Heart right ventricle (tissue), 16 donors: ENCODE measurements around the gene MARCHF11. TPM values are rescaled to one million over a fixed set of nuclear protein-coding genes. Genes with fewer than 3 reads are reported as not detected.

Source experiments
- ATAC-seq, 8 donors: fragments of 200-7000 bp; cut with Tn5 transposase; one replicate each; pipeline ENCODE4 v1.9.1; 2020; ENCODE audit warnings: mild to moderate bottlenecking in 8 of 8, moderate library complexity in 8 of 8, moderate number of reproducible peaks in 1 of 8
- DNase-seq, 2 donors: peaks; one replicate each; pipeline ENCODE4 v3.0.0-alpha.2; 2020
- H3K27ac ChIP-seq, 10 donors: fragments of 200-600 bp; sonication (generic) in 2 of 10; one replicate each; pipeline versions ENCODE4 v1.5.0 to v1.8.0; 2020 to 2022; ENCODE audit warnings: mild to moderate bottlenecking in 3 of 10
- H3K27me3 ChIP-seq, 7 donors: fragments of 200-600 bp; one replicate each; pipeline ENCODE4 v1.8.0; 2021 to 2022; ENCODE audit warnings: mild to moderate bottlenecking in 2 of 7
- H3K36me3 ChIP-seq, 9 donors: fragments of 200-600 bp; sonication (generic) in 1 of 9; one replicate each; pipeline versions ENCODE4 v1.5.0 to v1.8.0; 2020 to 2022; ENCODE audit warnings: mild to moderate bottlenecking in 2 of 9
- H3K4me1 ChIP-seq, 9 donors: fragments of 200-600 bp; sonication (generic) in 1 of 9; one replicate each; pipeline versions ENCODE4 v1.5.0 to v1.8.0; 2020 to 2022; ENCODE audit warnings: mild to moderate bottlenecking in 4 of 9
- H3K4me3 ChIP-seq, 10 donors: fragments of 200-600 bp; sonication (generic) in 2 of 10; one replicate each; pipeline versions ENCODE4 v1.5.0 to v1.8.0; 2020 to 2022; ENCODE audit warnings: mild to moderate bottlenecking in 7 of 10, moderate library complexity in 2 of 10
- H3K9me3 ChIP-seq, 11 donors: fragments of 200-600 bp in 10 of 11; sonication (generic) in 2 of 11; one replicate each; pipeline versions ENCODE4 v1.5.0 to v1.8.0; 2013 to 2022; ENCODE audit warnings: mild to moderate bottlenecking in 2 of 11, control low read depth in 1 of 11, moderate library complexity in 1 of 11
- CTCF ChIP-seq, 9 donors: fragments of 200-600 bp; sonication (generic) in 2 of 9; IDR thresholded peaks; one replicate each; pipeline versions ENCODE4 v1.5.0 to v1.8.0; 2021 to 2022; ENCODE audit warnings: antibody characterized with exemption in 9 of 9, mild to moderate bottlenecking in 5 of 9, moderate library complexity in 1 of 9
- WGBS, 2 donors: extraction: QIAGEN DNeasy Blood & Tissue Kit; methylation state at CpG; one replicate each; pipeline ENCODE4 v1.1.7; 2013; ENCODE audit warnings: inconsistent platforms in 1 of 2; 5-methylcytosine and 5-hydroxymethylcytosine counted together
- intact Hi-C, 10 donors: fragments of 100-400 bp; cut with DNase I; formaldehyde crosslinking; loops; one replicate each; pipeline versions ENCODE4 v1.11.1 to v1.14.2; 2022
- polyA plus RNA-seq, 2 donors: library from polyadenylated mRNA; stranded (reverse); fragments of 200-250 nt; gene quantifications; one replicate each; pipeline ENCODE4 v1.2.3, GENCODE V29; 2013
- total RNA-seq, 10 donors: library from RNA; stranded (reverse); fragmentation: NEBNext Ultra II Directional in 3 of 10; extraction: Animal tissue kit (Norgen Biotek cat#: 25700) in 3 of 10; gene quantifications; one replicate each; pipeline versions ENCODE4 v1.2.1 to v1.2.4, GENCODE V29; 2021 to 2023
- donor health status: Arrhythmogenic right ventricular cardiomyopathy.
- donor health status: ischemic (EF 13 %, LVEDD 7.1; RV severe dilation, severe dysfunction).
- donor health status: healthy with polysubstance abuse.
- donor health status: DM: no; HTN: yes; CAD: no.
- donor health status: DM: no; HTN: no; CAD: no.
- donor health status: ischemic (EF 25% LVEDD 6.9; RV normal size, moderate dysfunction).
- donor health status: ischemic (EF 25% LVEDD 5.7; RV mildly dilated, moderate dysfunction).
- donor health status: healthy.
- donor health status: DM: yes; HTN: yes; CAD: no.
- donor health status: Ischemic cardiomyopathy.
- donor health status: ischemic (EF 35%, LVEDD 5.7; RV mildly dilated, moderate dysfunction).
- donor health status: nonischemic (EF 11% LVEDD 7.7; RV severe dilation, severe dysfunction).
- donor health status: DM: yes; HTN: yes; CAD: no.
- donor health status: PGD.
- donor health status: ischemic (EF 29% LVEDD 5.4; RV normal size, mild dysfunction).
- donor health status: nonischemic (EF 23%, LVEDD 6.1; RV moderate dilation, normal function).

MARCHF11 gene
- total and polyA plus RNA-seq, 12 donors = 0.58 to 7.9 (median 3.5) TPM

GRCh38 chr5:16061163-16061562 is 118.4 kb downstream of the MARCHF11 start:
- no peak for ATAC-seq
- 67 to 78% methylated on average over 3 of the region's 3 CpGs for WGBS, 2 donors
- H3K4me3 ChIP-seq = no peak overlapping the region
- no peak for TF ChIP-seq CTCF (IDR thresholded peaks at IDR 0.05)
- peaks cover 0 to 25% (median 0%) of the 10 kb centered on the region in 7 donors for H3K27me3 ChIP-seq
- no peaks in the 10 kb centered on the region for H3K4me1 ChIP-seq
- H3K27ac ChIP-seq = no peak overlapping the region
- H3K36me3 ChIP-seq = no peaks in the 10 kb centered on the region
- intact Hi-C loops = no loop called here
- no peak for DNase-seq
- H3K9me3 ChIP-seq = no peaks in the 10 kb centered on the region

GRCh38 chr5:16057277-16057676 is 122.3 kb downstream of the MARCHF11 start:
- no peak overlapping the region for H3K27ac ChIP-seq
- no peaks in the 10 kb centered on the region for H3K4me1 ChIP-seq
- no peak for DNase-seq
- H3K27me3 ChIP-seq = peaks cover 0 to 22% (median 0%) of the 10 kb centered on the region in 7 donors
- intact Hi-C loops = no loop called here
- no peak for ATAC-seq
- no peak overlapping the region for H3K4me3 ChIP-seq
- 48% methylated on average over 1 of the region's 1 CpG for WGBS, 2 donors
- no peak for TF ChIP-seq CTCF (IDR thresholded peaks at IDR 0.05)
- H3K36me3 ChIP-seq = no peaks in the 10 kb centered on the region
- no peaks in the 10 kb centered on the region for H3K9me3 ChIP-seq

- DNase-seq (no peak), ATAC-seq (peak in 2 of 8 donors; percentile 31 to 83)
- H3K4me3 ChIP-seq = no peak overlapping the region
- no peaks in the 10 kb centered on the region for H3K36me3 ChIP-seq
- H3K9me3 ChIP-seq = no peaks in the 10 kb centered on the region
- no peak overlapping the region for H3K27ac ChIP-seq
- H3K27me3 ChIP-seq = no peaks in the 10 kb centered on the region
- H3K4me1 ChIP-seq = peaks cover 0 to 9% (median 0%) of the 10 kb centered on the region in 9 donors
- WGBS, 2 donors = 36 to 45% methylated on average over 3 of the region's 3 CpGs
- TF ChIP-seq CTCF (IDR thresholded peaks at IDR 0.05) = no peak
- intact Hi-C loops = no loop called here
Observed at GRCh38 chr5:16051246-16051755, 128.3 kb downstream of the MARCHF11 start.

GRCh38 chr5:16050414-16050813 is 129.2 kb downstream of the MARCHF11 start:
- DNase-seq (no peak), ATAC-seq (no peak)
- peaks cover 0 to 9% (median 0%) of the 10 kb centered on the region in 9 donors for H3K4me1 ChIP-seq
- H3K27ac ChIP-seq = no peak overlapping the region
- no peaks in the 10 kb centered on the region for H3K9me3 ChIP-seq
- WGBS, 2 donors = 70 to 96% methylated on average over 1 of the region's 1 CpG
- no peak overlapping the region for H3K4me3 ChIP-seq
- H3K27me3 ChIP-seq = no peaks in the 10 kb centered on the region
- no peak for TF ChIP-seq CTCF (IDR thresholded peaks at IDR 0.05)
- H3K36me3 ChIP-seq = no peaks in the 10 kb centered on the region
- intact Hi-C loops = no loop called here
